GM19455 (cell line): ENCODE measurements around the gene MSL1.

ENCODE experiments used
- ATAC-seq: cut with Tn5 transposase; IDR thresholded peaks from one replicate; pipeline ENCODE4 v1.9.1; 2021; ENCODE audit not compliant: unreplicated experiment

Gene MSL1

GRCh38 chr17:40121181-40122135 is at the start of gene MSL1:
Gene MSL1, plus strand, starts transcription at chr17:40121971. Its CDS starts 642 bp downstream, at chr17:40122613.
- peak; percentile 52 for ATAC-seq

- no peak for ATAC-seq
Measured at GRCh38 chr17:40072040-40072734, 49.6 kb upstream of the MSL1 start.

GRCh38 chr17:40072735-40073346 is 48.9 kb upstream of the MSL1 start:
- no peak for ATAC-seq

GRCh38 chr17:40073454-40074174 is 48.2 kb upstream of the MSL1 start:
- no peak for ATAC-seq

- ATAC-seq, result no peak
Measured at GRCh38 chr17:40074175-40074512, 47.6 kb upstream of the MSL1 start.

GRCh38 chr17:40074871-40075200 is 46.9 kb upstream of the MSL1 start:
- ATAC-seq, result no peak

GRCh38 chr17:40075201-40075941 is 46.4 kb upstream of the MSL1 start:
- ATAC-seq, result no peak

GRCh38 chr17:40075942-40076498 is 45.8 kb upstream of the MSL1 start:
- ATAC-seq, result no peak

- no peak for ATAC-seq
Measured at GRCh38 chr17:40076591-40076990, 45.2 kb upstream of the MSL1 start.

GRCh38 chr17:40079545-40079944 is 42.2 kb upstream of the MSL1 start:
- ATAC-seq, result no peak

- no peak for ATAC-seq
Measured at GRCh38 chr17:40084477-40084876, 37.3 kb upstream of the MSL1 start.

- ATAC-seq, result no peak
Measured at GRCh38 chr17:40086150-40087044, 35.4 kb upstream of the MSL1 start.

- no peak for ATAC-seq
Measured at GRCh38 chr17:40087049-40087794, 34.5 kb upstream of the MSL1 start.

GRCh38 chr17:40087903-40088718 is 33.7 kb upstream of the MSL1 start:
- ATAC-seq, result no peak

- ATAC-seq, result no peak
Measured at GRCh38 chr17:40089077-40089895, 32.5 kb upstream of the MSL1 start.

- no peak for ATAC-seq
Measured at GRCh38 chr17:40090237-40091119, 31.3 kb upstream of the MSL1 start.
